KMS-11 (cell line): ENCODE results near the gene SCAF8.
"Not testable (repeated sequence)": the region's sequence is repeated elsewhere in the genome, so short reads cannot be mapped to it uniquely, and the experiment has no call there.

ENCODE experiments used
- H2AFZ ChIP-seq: fragments of 200-600 bp; sonication (generic); 2 replicates; pipeline ENCODE4 v1.6.1; 2016; ENCODE audit warnings: antibody characterized with exemption, mixed run types, low read depth
- H3K27ac ChIP-seq: fragments of 200-600 bp; sonication (generic); 2 replicates; pipeline ENCODE4 v1.6.1; 2016; ENCODE audit warnings: mild to moderate bottlenecking, mixed run types
- H3K27me3 ChIP-seq: fragments of 200-600 bp; sonication (generic); 2 replicates; pipeline ENCODE4 v1.6.1; 2017; ENCODE audit warnings: mild to moderate bottlenecking, low read depth, mixed run types, moderate library complexity; ENCODE audit not compliant: insufficient read depth
- H3K36me3 ChIP-seq: fragments of 200-600 bp; sonication (generic); 2 replicates; pipeline ENCODE4 v1.6.1; 2017; ENCODE audit warnings: mild to moderate bottlenecking, mixed run types; ENCODE audit not compliant: insufficient read depth
- H3K4me1 ChIP-seq: fragments of 200-600 bp; sonication (generic); 2 replicates; pipeline ENCODE4 v1.6.1; 2016; ENCODE audit warnings: mild to moderate bottlenecking, low read depth, mixed run types; ENCODE audit not compliant: poor library complexity, severe bottlenecking
- H3K4me2 ChIP-seq: fragments of 200-600 bp; sonication (generic); 2 replicates; pipeline ENCODE4 v1.7.0; 2016; ENCODE audit warnings: mild to moderate bottlenecking, mixed run types
- H3K4me3 ChIP-seq: fragments of 200-600 bp; sonication (generic); IDR thresholded peaks from 2 replicates; pipeline ENCODE4 v1.6.1; 2017; ENCODE audit warnings: low read depth, low read length, mixed read lengths; ENCODE audit not compliant: insufficient read depth
- H3K79me2 ChIP-seq: fragments of 200-600 bp; sonication (generic); 2 replicates; pipeline ENCODE4 v1.6.1; 2016; ENCODE audit warnings: low read depth, mixed run types; ENCODE audit not compliant: insufficient read depth
- H3K9ac ChIP-seq: fragments of 200-600 bp; sonication (generic); 2 replicates; pipeline ENCODE4 v1.6.1; 2016; ENCODE audit warnings: mild to moderate bottlenecking, mixed run types
- H4K20me1 ChIP-seq: fragments of 200-600 bp; sonication (generic); 2 replicates; pipeline ENCODE4 v1.6.1; 2016; ENCODE audit warnings: mild to moderate bottlenecking, mixed run types; ENCODE audit not compliant: insufficient read depth
- CTCF ChIP-seq: fragments of 200-600 bp; sonication (generic); conservative IDR thresholded peaks from 2 replicates; pipeline ENCODE4 v1.6.1; 2017; ENCODE audit warnings: low read depth, mild to moderate bottlenecking, antibody characterized with exemption, low read length, moderate library complexity, mixed read lengths

The SCAF8 gene

GRCh38 chr6:154768280-154768679, 35.1 kb downstream of the SCAF8 start:
- no peak for TF ChIP-seq CTCF
- peaks cover 9% of the 10 kb centered on the region for H3K4me1 ChIP-seq
- H4K20me1 ChIP-seq, result peaks cover 25% of the 10 kb centered on the region
- no peak overlapping the region for H3K27ac ChIP-seq
- no peak overlapping the region for H2AFZ ChIP-seq
- no peak overlapping the region for H3K4me2 ChIP-seq
- no peaks in the 10 kb centered on the region for H3K27me3 ChIP-seq
- H3K79me2 ChIP-seq, result peaks cover 98% of the 10 kb centered on the region
- H3K4me3 ChIP-seq, result no peak overlapping the region
- no peak overlapping the region for H3K9ac ChIP-seq
- H3K36me3 ChIP-seq, result no peaks in the 10 kb centered on the region

- no peaks in the 10 kb centered on the region for H3K36me3 ChIP-seq
- H3K27ac ChIP-seq, result no peak overlapping the region
- H3K4me1 ChIP-seq, result no peaks in the 10 kb centered on the region
- no peak for TF ChIP-seq CTCF
- no peaks in the 10 kb centered on the region for H4K20me1 ChIP-seq
- H3K4me2 ChIP-seq, result no peak overlapping the region
- H3K4me3 ChIP-seq, result no peak overlapping the region
- peaks cover 75% of the 10 kb centered on the region for H3K79me2 ChIP-seq
- no peak overlapping the region for H3K9ac ChIP-seq
- no peaks in the 10 kb centered on the region for H3K27me3 ChIP-seq
- no peak overlapping the region for H2AFZ ChIP-seq
Observed at GRCh38 chr6:154773610-154774089, 40.4 kb downstream of the SCAF8 start.

DNA sequence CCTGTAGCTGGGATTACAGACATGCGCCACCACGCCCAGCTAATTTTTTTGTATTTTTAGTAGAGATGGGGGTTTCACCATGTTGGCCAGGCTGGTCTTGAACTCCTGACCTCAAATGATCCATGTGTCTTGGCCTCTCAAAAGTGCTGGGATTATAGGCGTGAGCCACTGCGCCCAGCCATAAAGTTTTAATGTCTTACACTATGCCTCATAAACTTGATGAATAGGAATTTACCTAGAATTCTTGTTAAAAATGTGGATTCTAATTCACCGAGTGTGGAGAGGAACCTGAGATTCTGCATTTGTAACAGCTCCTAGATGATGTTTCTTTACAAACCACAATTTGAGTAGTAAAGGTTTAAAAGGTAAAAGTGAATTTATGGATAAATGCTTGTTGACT, 45.9 kb downstream of the SCAF8 start:
- H2AFZ ChIP-seq, H3K4me3 ChIP-seq, H4K20me1 ChIP-seq, H3K4me2 ChIP-seq, H3K27ac ChIP-seq, H3K9ac ChIP-seq, H3K36me3 ChIP-seq, H3K4me1 ChIP-seq, H3K27me3 ChIP-seq: not testable (repeated sequence)
- peaks cover 31% of the 10 kb centered on the region; the same call in 1 of the 2 replicates for H3K79me2 ChIP-seq

DNA sequence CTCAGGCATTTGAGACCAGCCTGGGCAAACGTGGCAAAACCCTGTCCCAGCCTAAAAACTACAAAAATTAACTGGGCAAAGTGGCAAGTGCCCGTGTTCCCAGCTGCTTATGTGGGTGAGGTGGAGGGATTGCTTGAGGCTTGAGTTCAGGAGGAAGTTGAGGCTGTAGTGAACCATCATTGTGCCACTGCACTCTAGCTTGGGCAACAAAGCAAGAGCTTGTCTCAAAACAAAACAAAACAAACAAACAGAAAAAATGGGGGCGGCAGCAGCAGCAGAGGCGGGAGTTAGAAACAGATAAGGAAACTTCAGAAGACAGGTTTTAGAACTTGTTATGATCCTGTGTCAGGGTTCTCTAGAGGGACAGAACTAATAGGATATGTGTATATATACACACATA, 49.0 kb downstream of the SCAF8 start:
- TF ChIP-seq CTCF, result no peak
- Histone ChIP-seq H3K36me3 (no peaks in the 10 kb centered on the region), H2AFZ (no peak overlapping the region), H3K4me2 (no peak overlapping the region), H4K20me1 (0 out of 2 replicates have a peak, but pooled peaks cover 4% of the 10 kb centered on the region), H3K27me3 (no peaks in the 10 kb centered on the region), H3K79me2 (peaks cover 33% of the 10 kb centered on the region), H3K4me1 (no peaks in the 10 kb centered on the region), H3K9ac (no peak overlapping the region), H3K27ac (no peak overlapping the region), H3K4me3 (no peak overlapping the region)

DNA sequence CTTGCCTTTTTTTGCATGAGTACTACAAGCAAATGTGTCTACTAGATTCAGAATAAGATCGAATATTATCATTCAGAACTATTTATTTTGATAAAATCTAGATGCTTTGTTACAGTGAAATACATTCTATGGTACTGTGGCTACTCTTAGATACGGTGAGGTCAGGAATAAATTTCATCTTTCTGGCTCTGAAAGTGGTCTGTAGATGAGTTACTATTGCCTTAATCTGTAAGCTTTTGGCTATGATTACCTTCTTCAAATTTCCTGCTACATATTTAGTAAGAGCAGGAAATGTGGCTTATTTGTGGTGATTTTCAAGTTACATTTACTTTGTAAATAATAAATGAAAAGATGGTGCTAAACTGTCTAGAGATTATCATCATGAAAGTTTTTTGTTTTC, 50.0 kb downstream of the SCAF8 start:
- no peak overlapping the region for H3K27ac ChIP-seq
- H4K20me1 ChIP-seq, result 0 out of 2 replicates have a peak, but pooled peaks cover 4% of the 10 kb centered on the region
- no peak overlapping the region for H3K9ac ChIP-seq
- H3K4me1 ChIP-seq, result no peaks in the 10 kb centered on the region
- H3K4me3 ChIP-seq, result no peak overlapping the region
- peaks cover 37% of the 10 kb centered on the region for H3K79me2 ChIP-seq
- no peaks in the 10 kb centered on the region for H3K36me3 ChIP-seq
- H2AFZ ChIP-seq, result no peak overlapping the region
- no peaks in the 10 kb centered on the region for H3K27me3 ChIP-seq
- TF ChIP-seq CTCF, result no peak
- H3K4me2 ChIP-seq, result no peak overlapping the region
